Inferior parietal cortex (tissue), 1 donor: Measurements from ENCODE around the gene ETV6.

Experiments used
- DNase-seq: peaks from one replicate; pipeline ENCODE4 v3.0.0-alpha.2; 2016; ENCODE audit errors: extremely low spot score

The ETV6 gene

DNA sequence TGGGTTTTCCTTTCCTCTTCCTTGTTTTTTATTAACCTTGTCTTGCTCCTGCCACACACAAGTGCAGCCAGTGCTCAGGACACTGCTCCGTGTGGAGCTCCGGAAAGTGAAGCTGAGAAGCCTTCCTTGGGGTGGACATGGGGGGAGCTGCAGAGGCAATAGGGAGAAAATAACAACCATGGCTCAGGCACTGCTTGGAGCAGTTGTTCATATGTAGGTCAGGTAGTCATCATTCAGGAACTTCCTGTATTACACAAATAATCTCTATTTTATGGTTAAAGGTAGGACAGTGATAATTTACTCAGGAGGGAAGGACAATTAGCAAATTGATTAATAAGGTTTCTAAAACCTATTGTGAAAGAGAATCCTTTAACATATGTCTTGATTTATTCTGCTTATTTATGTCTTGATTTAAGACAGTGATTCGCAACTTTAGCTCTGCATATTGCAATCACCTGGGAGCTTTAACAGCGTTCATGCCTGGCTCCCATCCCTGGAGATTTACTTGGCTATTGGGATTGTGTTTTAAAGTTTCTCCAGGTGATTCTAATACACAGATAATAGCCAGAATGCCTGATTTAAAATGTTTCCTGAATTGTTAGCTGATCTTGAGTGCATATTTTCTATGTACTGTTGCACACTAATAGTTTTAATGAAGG lies 92.1 kb downstream of the ETV6 start:
- DNase-seq = no peak

DNA sequence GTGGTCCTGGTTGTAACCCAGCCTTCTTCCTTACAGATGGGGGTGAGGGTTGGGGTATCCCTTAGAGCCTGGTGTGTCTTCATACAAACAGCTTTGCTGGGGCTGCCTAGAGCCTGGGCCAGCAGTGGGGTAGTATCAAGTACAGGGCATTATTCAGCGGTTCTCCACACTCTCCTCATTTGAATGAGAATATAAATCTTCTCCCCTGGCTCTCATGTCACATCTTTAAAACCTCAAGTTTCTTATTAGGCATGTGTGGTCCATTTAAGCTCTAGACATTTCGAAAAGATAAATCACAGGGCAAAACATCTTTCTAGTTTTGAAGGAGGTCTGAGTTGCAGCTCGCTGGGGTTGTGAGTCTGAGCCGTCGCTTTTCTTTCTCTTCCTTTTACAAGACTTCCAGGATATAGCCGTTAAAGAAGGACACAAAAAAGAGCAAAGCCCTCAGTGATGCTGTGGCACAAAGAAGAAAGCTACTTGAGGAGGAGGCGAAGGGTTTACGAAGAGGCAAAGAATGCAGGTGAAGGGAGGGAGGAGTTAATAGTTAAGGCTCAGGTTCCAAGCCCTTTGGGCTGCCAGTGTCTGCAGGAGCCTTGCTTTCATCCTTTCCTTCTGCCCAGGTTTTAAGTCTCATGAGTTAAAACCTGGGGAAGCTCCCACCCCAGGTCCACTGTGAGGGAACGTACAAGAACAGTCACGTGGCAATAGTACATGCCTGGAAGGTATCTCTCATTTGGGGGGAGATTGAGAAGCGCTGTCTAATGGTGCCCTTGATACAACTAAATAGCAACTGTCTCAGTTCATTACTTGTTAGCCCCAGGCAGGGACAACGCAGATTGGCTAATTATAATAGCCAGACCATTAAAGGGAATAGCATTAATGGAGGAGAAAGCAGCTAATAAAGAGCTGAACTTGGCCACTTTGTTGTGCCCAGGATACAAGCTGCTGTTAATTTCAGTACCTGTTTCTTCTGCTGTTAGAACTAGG lies 94.2 kb downstream of the ETV6 start:
- DNase-seq = no peak

DNA sequence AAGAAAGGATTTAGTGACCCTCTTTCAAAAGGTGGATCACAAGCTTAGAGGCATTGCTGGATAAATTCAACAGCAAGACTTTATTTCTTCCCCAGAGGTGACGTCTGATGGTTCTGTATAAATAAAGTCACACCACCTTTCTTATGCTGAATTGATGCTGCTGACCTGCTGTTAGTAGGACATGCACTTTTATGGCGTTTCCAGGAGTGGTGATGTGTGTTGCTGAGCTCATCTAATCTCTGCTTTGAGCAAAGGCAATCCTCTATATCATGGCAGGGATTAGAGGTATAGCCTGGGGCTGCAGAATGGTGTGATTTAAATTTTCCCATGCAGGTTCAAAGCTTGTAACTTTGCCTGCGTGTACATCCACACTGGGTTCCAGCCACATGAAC lies 94.9 kb downstream of the ETV6 start:
- no peak for DNase-seq

DNA sequence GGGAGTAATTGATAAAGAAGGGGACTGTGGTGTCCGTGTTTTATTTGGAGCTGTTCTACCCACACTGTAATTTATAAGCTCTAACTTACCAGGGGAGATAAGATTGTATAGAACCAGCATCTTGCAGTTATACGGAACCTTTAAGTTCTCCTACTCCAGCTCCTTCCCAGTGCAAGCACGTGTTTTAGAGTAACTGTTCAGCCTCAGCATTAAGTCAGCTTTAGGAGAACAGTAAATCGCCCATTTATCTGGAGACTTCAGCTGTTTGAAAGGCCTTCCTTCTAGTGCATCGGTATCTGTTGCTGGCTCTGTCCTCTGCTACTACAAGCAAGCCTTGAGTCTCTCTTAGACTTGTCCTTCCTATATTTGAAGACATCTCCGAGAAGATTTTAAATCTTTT lies 95.6 kb downstream of the ETV6 start:
- DNase-seq = no peak

DNA sequence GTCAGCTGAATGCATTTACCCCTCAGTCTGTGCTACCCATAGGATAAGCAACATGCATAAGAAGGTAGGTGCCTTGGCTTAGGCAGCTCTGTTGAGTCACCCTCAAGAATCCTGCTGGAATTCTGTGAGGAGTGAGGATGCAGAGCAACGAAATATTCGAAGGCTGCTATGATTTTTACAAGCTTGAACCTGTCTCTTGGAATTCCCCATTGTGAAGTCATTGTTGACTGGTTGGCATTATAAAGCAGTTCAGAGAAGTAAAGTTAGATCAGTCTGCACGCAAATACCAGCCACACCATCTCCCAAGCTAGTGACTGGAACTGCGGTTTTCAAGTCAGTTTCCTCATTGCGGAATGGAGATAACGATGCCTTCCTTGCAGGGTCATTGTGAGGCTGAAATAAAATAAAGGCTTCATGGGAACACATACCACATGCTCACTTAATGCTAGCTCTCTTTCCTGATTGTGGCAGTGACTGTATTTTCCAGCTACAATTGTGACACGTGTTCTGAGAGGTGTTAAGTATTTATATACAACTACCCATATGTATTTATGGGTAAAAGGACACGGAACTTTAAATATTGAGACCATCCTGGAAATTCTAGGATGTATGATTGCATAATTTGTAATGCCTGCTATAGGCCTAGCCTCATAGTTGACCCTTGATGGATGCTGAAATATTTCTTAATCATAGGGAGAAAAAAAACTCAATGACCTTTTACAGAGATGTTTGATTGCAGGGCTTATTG lies 96.7 kb downstream of the ETV6 start:
- no peak for DNase-seq

DNA sequence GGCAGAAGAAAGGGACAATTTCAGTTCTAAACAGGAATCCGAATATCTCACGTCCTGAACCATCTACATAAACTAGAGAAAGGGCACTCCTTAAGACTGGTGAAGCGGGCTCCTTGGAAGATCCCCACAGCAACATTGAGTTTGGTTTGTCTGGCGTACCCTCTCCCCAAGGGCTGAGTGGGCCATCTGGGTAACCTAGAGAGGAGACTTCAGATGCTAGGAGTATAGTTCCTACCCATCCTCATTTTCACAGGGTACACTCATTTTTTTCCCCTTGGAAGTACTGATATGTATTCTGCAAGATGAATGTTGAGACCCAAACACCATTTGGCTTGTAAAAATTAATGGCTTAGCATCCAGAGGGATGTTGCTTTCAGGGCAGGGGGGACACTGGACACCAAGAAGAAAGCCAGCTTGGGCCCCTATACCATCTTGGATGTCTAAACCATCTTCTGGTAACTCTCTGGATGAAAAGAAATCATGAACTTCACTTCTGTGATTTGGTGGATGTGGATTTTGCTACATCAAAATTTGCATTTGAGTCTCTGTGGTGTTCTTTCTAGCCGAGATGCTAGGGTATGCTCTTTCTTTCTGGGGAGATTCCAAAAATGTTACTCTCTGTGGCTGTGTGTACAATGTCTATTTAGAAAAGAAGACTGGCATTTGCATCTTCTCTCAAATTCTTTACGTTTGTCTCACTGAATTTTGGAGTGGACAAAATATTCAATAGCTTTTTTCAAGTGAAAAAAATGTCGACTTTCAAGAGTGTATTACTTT lies 97.7 kb downstream of the ETV6 start:
- DNase-seq = no peak

DNA sequence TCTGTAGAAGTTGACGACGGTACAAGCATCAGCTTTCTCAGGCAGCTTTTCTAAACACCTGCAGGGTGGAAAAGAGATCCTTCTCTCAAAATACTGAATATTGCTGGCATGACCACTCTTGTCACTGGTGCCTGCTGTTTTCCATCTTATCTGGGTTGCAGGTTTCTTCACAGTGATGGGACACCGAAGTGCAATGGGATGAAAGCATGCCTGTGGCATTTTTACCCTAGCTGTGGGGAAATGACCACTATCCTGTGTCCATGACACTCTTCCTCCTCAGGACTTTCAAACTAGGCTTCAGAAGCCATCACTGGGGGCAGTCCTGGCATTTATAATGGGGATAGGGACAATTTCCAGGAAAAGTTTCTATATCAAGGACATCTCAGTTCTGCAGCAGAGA lies 98.5 kb downstream of the ETV6 start:
- DNase-seq = no peak

DNA sequence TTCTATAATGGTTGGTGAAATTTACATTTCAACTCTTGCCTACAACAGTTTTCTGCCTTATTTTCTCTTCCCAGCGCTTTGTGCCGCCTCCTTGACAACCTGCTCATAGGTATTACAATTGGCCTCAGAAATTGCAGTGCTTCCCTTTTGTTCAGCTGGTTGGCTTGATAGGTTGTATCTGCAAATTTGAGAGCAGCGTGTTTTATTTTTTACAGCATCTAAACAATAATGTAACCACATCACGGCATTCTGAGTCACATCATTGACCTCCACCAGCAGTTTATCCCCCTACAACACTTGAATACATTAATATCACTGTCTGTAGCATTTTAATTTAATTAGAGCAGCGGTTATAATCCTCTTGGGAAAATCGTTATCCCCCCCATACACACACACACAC lies 99.4 kb downstream of the ETV6 start:
- no peak for DNase-seq

DNA sequence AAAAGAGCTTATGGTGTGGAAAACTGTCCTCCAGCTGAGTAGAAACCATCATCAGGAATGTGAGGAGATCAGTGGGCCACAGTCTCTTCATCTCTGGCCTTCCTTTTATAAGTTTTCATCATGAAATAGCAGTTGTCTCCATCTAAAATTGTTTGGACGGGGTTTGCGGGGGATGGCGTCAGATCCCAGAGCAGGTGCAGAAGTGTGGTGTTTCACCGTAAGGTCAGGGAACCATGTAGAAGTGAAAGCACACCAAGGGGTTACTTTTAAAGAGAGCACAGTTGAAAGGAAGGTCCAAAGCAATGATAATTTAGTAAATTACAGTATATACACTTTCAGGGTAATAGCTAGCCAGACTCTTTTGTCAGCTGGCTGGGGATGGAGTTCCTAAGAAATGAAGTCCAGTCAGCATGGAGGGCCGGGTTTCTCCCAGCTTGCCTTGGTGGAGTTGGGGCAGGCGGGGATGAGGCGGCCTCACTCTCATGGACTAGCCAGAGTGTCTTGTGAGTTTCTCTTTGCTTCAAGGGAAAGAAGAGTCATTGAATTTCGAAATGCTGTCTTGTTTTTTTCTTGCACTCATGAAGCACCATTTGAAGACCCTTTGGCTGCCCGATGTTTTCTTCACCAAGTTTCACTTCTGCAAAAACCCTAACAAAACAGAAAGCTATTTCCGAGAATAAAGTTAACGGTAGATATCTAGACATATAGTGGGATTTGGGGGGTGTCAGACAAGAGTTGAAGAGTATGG lies 100.6 kb downstream of the ETV6 start:
- no peak for DNase-seq

DNA sequence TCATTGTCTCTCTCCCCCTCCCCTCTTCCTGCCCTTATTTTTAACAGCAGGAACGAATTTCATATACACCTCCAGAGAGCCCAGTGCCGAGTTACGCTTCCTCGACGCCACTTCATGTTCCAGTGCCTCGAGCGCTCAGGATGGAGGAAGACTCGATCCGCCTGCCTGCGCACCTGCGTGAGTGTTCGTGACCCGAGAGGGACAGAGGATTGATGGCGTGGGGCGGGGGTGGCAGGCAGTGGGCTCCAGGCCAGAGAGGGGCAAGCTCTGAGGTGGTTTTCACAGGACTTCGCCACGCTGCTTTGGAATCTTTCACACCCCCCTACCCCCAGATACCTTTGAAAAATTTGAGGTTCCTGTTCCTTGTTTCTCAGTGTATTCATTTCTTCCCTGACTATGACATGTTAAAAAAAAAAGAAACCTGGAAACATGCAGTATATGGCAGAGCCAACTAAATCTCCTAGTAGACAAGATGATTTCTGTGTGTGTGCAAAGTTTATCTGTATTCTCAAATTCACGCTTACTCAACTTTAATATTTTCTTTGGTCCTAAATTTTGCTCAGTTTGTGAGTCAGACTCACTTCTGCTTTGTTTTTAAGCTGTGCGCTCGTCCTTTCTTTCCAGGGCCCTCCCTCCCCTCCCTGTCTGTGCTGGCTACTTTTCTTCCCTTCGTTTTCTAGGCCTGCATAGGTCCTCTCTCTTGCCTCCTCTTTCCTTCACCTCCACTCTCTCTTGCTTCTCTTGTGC lies 103.1 kb downstream of the ETV6 start:
- no peak for DNase-seq

DNA sequence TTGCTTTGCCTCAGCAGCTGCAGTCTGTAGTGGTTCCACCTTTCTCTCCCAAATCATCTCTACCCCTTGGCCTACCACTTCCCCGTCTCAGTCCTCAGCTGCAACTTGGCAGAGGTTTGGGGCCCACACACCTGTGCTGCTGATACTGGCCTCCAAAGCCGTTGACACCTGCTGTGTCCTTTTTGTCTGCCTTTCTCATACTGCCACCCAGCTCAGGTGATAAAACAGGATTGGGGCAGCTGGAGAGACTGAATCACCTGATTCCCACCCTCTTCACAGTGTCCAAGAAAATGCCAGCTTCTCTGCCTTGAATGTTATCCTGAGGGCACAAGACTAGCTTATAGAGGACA lies 103.7 kb downstream of the ETV6 start:
- no peak for DNase-seq

DNA sequence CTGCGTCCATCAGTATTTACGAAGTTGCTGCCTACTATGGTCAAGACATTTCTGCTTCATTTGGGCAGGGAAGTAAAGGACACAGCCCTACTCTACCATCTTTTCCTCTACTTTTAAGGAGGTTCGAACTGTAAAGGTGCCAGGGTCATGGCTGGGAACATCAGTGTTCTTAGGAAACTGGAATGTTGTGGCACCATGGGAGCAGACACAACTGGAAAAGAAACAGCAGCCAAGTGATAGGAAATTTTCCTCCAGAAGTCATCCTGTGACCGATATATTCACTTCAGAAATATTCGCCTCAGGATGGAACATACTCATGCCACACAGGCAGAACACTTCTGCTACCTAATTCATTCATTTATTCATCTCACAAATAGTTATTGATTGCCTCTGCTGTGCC lies 104.4 kb downstream of the ETV6 start:
- no peak for DNase-seq

DNA sequence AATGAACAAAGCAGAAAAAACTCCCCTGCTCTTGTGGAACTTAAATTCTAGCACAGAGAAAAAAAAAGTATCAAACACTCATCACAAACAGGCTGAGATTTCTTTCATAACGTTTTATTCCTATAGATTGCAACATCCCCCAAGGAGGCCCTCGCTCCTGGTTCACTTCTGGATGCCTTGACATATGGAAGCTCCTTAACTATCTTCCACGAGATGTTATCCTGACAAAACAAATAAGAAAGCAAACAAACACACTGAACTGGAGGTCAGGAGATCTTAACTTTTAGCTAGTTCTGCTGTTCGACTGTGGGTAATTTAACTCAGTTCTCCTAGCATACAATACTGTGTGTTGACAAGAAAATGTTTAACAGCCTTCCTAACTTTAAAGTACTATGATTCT lies 104.8 kb downstream of the ETV6 start:
- DNase-seq = no peak

DNA sequence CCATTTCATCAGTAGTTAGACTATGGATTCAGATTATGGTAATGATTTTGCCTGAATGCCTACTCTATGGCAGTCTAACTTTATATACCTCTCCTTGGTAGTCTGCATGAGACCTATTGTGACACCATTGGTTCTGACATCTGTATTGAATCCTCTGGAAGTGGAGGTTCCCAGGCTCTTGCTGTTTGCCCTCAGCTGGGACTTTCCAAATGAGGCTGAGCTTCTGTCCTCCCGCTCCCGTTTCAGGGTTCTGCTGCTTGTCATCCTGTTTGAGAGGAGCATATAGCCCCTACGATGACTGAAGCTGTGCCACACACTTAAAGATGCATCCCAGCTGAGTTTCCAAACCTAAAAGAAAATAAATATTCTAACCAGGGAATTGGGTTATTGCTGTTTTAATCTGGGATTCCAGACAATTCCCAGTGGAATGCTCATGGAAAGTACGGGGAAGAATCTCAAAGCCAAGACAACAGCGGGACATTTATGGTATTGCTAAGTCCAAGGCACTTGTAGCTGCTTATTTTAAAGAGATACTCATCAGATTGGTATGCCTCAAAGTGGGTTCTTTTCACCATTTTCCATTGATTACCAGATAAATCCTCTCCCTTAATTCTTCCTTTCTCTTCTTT lies 105.9 kb downstream of the ETV6 start:
- DNase-seq = no peak

DNA sequence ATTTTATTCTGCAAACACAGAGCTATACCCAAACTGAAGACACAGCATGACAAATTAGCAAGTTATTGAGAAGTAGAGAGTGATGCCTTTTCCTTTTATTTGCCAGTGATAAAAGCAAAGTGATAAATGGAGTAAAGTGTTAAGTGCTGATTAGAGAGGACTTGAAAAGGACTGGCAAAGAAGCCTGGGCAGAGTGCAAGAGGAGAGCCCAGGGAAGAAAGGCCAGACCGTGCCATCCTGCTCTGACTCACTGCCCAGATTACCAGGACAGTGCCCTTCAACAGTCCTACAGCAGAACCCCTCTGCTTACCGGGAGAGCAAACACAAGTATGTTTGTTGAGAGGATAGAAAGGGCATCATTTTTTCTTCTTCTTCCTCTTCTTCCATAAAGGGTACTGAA lies 106.5 kb downstream of the ETV6 start:
- no peak for DNase-seq

DNA sequence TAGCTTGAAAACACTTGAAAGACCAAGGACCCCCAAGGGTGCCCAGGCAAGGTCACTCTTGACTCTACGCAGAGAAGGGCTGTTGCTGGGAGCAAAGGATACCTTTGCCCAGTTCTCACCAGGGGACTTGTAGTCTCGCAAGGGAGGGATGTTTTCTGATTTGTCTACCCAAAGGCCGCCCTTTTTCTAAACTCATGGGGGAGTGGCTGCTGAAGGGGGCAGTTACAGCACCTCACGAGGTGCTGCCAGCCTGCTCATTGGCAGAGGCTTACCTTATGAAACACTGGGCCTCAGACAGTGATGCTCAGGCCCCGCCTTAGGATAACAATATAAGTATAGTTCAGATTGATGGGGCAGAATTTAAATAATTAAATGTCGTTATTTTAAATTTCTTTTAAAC lies 107.0 kb downstream of the ETV6 start:
- DNase-seq = no peak

DNA sequence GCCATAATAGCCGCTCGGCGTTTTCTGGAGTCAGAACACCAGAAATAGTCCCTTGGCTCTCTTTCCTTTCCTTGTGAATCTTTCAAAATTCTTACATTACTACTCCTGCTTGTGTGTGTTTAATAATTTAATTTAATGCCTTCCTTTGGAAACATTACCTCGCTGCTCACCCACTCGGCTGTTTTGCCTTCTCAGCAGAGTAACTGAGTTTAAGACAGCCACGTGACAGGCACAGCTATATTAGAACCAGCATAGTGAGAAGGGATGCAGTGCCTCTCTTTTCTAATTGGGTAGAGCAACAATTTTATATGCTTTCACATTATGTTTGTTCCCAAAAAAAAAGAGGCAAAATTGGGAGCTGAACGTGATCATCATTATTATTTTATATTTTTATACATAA lies 107.6 kb downstream of the ETV6 start:
- DNase-seq = no peak

DNA sequence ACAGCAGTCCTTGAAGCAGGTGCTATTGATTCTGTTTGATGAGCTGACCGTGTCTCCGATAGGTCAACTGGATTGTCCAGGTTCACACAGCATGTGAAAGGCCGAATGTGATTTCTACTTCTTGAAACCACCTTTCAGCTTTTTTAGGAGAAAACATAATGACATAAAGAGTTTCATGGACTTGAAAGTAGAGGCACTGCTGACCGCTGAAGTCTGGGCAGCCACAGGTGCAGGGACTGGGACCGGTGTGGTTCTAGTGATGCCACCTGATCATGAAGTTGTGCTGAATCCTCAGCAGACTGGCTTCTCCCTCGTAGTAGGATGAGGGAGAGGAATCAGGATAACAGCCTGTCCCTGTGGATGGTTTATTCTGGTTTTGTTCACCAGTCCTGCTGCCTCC lies 108.1 kb downstream of the ETV6 start:
- no peak for DNase-seq

DNA sequence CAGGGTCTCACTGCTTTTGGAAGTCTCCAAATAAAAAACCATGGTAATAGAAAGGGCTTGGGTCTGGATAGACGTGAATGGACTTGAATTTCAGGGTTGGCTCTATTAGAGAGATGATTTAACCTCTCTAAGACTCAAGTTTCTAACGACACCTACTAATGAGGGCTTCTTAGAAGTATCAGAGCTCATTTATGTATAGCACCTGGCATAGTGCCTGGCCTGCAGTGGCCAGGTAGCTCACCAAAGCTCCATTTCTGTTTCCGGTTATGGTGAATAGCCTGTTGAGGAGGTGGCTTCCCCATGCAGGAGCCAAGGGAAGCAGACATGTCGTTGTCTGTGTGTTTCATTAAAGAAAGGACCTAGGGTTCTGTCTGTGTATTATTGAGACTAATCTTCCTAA lies 108.6 kb downstream of the ETV6 start:
- no peak for DNase-seq
